ENCODE measurements around the gene USP9X. TPM values are rescaled to one million over a fixed set of nuclear protein-coding genes. Genes with fewer than 3 reads are reported as not detected.

Gene USP9X, protein sequence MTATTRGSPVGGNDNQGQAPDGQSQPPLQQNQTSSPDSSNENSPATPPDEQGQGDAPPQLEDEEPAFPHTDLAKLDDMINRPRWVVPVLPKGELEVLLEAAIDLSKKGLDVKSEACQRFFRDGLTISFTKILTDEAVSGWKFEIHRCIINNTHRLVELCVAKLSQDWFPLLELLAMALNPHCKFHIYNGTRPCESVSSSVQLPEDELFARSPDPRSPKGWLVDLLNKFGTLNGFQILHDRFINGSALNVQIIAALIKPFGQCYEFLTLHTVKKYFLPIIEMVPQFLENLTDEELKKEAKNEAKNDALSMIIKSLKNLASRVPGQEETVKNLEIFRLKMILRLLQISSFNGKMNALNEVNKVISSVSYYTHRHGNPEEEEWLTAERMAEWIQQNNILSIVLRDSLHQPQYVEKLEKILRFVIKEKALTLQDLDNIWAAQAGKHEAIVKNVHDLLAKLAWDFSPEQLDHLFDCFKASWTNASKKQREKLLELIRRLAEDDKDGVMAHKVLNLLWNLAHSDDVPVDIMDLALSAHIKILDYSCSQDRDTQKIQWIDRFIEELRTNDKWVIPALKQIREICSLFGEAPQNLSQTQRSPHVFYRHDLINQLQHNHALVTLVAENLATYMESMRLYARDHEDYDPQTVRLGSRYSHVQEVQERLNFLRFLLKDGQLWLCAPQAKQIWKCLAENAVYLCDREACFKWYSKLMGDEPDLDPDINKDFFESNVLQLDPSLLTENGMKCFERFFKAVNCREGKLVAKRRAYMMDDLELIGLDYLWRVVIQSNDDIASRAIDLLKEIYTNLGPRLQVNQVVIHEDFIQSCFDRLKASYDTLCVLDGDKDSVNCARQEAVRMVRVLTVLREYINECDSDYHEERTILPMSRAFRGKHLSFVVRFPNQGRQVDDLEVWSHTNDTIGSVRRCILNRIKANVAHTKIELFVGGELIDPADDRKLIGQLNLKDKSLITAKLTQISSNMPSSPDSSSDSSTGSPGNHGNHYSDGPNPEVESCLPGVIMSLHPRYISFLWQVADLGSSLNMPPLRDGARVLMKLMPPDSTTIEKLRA (N-terminal part only)
- 58.9 and 68.3 TPM in 2 replicates for total RNA-seq

DNA sequence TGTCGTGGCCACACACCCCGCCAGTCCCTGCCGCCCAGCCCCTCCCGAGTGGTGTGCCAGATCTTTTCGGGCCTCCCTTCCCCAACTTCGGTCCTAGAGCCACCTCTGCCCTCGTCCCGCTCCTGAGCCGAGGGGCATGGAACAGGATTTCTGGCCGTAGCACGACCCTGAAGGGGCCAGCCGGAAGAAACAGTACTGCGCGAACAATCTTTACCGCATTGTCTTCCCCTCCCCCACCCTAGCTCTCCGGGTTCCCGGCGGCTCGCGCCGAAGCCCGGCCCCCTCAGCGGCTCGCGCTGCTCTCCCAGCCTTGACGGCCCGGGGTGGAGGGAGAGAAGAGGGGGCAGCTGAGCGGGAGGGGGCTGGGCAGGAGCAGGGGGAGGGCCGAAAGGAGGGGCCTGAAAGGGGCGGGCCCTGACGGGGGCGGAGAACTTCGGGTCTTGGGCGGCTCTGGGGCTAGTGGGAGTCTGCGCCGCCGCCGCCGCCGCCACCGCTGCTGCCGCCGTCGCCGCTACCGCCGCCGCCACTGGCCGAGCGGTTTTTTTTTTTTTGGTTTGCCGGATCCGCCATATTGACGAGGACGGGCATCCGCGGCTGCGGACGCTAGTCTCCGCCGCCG lies at the start of gene USP9X:
TSS of gene USP9X (plus strand) at position 553 of the 619 bp plus-strand sequence. CDS start 38,184 bp downstream, outside the sequence.
- no peaks in the 10 kb centered on the region for H3K27me3 Mint-ChIP-seq
- no peaks in the 10 kb centered on the region for H3K9me3 Mint-ChIP-seq
- peak within 1 kb of the TSS; percentile 99 for H3K27ac Mint-ChIP-seq
- intact Hi-C loops (cut with micrococcal nuclease) = loop anchor here (1.0 to 10.0 kb wide), 8 partner anchors 75 to 986 kb away; partner anchors contain the start of genes ATP6AP2, CXorf38 and MED14
- POLR2A ChIA-PET = interaction anchor here (0.5 to 4.0 kb wide), 30 partner anchors 11 to 1240 kb away, joined by 3 to 47 read pairs (median 4); partner anchors contain the start of genes BCOR, CXorf38, DDX3X and MED14
- TF ChIP-seq, protein P1, sequence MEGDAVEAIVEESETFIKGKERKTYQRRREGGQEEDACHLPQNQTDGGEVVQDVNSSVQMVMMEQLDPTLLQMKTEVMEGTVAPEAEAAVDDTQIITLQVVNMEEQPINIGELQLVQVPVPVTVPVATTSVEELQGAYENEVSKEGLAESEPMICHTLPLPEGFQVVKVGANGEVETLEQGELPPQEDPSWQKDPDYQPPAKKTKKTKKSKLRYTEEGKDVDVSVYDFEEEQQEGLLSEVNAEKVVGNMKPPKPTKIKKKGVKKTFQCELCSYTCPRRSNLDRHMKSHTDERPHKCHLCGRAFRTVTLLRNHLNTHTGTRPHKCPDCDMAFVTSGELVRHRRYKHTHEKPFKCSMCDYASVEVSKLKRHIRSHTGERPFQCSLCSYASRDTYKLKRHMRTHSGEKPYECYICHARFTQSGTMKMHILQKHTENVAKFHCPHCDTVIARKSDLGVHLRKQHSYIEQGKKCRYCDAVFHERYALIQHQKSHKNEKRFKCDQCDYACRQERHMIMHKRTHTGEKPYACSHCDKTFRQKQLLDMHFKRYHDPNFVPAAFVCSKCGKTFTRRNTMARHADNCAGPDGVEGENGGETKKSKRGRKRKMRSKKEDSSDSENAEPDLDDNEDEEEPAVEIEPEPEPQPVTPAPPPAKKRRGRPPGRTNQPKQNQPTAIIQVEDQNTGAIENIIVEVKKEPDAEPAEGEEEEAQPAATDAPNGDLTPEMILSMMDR (IDR thresholded peaks at IDR 0.05) = no peak
- DNase-seq (peak; percentile 77), ATAC-seq (ENCODE audit: low read depth) (peak; percentile 74)
- peak within 1 kb of the TSS; percentile 90 for H3K4me3 Mint-ChIP-seq
- H3K4me1 Mint-ChIP-seq = peaks cover 41% of the 10 kb centered on the region
- H3K36me3 Mint-ChIP-seq (ENCODE audit: low read depth) = peaks cover 10% of the 10 kb centered on the region
- CTCF ChIA-PET = interaction anchor here (0.6 to 3.0 kb wide), 4 partner anchors 24 to 1871 kb away, joined by 3 to 16 read pairs (median 7); no protein-coding TSS in a partner anchor

DNA sequence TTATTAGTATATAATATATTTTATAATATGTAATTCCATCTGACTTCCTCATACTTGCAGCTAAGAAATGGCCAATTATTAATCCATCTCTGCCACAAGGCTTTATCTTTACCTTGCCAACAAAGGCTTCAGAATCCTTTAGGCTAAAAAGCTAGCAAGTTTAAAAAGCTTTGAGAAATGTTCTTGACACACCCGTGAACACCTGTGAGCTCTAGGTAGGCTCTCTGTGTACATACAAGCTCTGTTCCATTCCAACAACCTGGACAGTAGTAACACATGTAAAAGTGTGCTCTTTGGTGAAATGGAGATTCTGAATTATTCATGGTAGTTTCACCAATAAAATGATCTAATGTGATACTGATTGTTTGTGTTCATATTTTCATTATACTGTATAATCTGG lies 49.7 kb upstream of the USP9X start:
- Mint-ChIP-seq H3K27me3 (no peaks in the 10 kb centered on the region), H3K9me3 (no peaks in the 10 kb centered on the region), H3K4me1 (no peaks in the 10 kb centered on the region), H3K4me3 (no peak overlapping the region), H3K36me3 (ENCODE audit: low read depth) (no peaks in the 10 kb centered on the region), H3K27ac (no peak overlapping the region)
- intact Hi-C loops (cut with micrococcal nuclease) = no loop called here
- no peak for DNase-seq
- ATAC-seq (ENCODE audit: low read depth) = no peak
- TF ChIP-seq, protein P1 (IDR thresholded peaks at IDR 0.05) = no peak
- ChIA-PET CTCF (no interaction called here), POLR2A (no interaction called here)

DNA sequence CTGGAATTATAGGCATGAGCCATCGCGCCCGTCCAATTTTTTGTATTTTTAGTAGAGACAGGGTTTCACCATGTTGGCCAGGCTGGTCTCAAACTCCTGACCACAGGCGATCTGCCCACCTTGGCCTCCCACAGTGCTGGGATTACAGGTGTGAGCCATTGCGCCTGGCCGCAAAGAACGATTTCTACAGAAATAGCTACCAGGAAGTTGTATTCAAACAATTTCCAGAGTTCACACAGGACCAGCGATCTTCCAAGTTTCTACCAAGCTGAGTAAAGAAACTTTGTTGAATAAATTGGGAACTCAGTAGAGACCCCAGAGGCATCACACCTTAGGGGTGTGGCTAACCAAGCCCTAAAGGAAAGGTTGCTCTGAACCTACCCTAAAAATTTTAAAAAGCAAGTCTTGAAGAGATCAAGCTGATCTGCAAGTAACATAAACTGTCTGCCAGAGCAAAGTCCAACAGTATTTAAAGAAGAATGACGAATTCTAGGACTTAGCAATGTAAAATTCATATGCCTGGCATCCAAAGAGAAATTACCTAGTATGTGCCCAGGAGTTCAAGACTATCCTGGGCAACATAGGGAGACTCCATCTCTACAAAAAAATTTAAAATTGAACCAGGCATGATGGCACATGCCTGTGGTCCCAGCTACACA lies 48.4 kb upstream of the USP9X start:
- no peak overlapping the region for H3K27ac Mint-ChIP-seq
- ATAC-seq (ENCODE audit: low read depth) (no peak), DNase-seq (no peak)
- intact Hi-C loops (cut with micrococcal nuclease) = no loop called here
- no peak overlapping the region for H3K4me3 Mint-ChIP-seq
- no peaks in the 10 kb centered on the region for H3K9me3 Mint-ChIP-seq
- H3K4me1 Mint-ChIP-seq = no peaks in the 10 kb centered on the region
- no peaks in the 10 kb centered on the region for H3K27me3 Mint-ChIP-seq
- TF ChIP-seq, protein P1 (IDR thresholded peaks at IDR 0.05) = no peak
- H3K36me3 Mint-ChIP-seq (ENCODE audit: low read depth) = no peaks in the 10 kb centered on the region
- ChIA-PET CTCF (no interaction called here), POLR2A (no interaction called here)

DNA sequence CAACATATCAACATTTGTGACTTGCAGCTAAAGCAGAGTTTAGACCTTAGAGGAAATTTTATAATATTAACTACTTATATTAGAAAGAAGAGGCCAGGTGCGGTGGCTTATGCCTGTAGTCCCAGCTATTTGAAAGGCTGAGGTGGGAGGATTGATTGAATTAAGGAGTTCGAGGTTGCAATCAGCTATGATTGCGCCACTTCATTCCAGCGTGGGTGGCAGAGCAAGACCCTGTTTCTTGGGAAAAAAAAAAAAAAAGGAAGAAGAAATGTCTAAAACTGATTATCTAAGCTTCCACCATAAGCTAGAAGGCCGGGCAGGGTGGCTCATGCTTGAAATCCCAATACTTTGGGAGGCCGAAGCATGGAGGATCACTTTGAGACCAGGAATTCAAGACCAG lies 42.0 kb upstream of the USP9X start:
- Mint-ChIP-seq H3K4me3 (no peak overlapping the region), H3K36me3 (ENCODE audit: low read depth) (no peaks in the 10 kb centered on the region), H3K27ac (no peak overlapping the region), H3K9me3 (no peaks in the 10 kb centered on the region), H3K27me3 (no peaks in the 10 kb centered on the region), H3K4me1 (peaks cover 6% of the 10 kb centered on the region)
- DNase-seq (no peak), ATAC-seq (ENCODE audit: low read depth) (no peak)
- ChIA-PET CTCF (no interaction called here), POLR2A (no interaction called here)
- TF ChIP-seq, protein P1 (IDR thresholded peaks at IDR 0.05) = no peak
- intact Hi-C loops (cut with micrococcal nuclease) = no loop called here

All from activated B cell treated with CpG ODN at 0.5 μM for 24 hours (primary cell).